ENCODE measurements around the gene RPH3AL. TPM values are rescaled to one million over a fixed set of nuclear protein-coding genes. Genes with fewer than 3 reads are reported as not detected.

RPH3AL gene
- polyA plus RNA-seq, 4 donors: 10.5 to 18.8 (median 12.0) TPM

DNA sequence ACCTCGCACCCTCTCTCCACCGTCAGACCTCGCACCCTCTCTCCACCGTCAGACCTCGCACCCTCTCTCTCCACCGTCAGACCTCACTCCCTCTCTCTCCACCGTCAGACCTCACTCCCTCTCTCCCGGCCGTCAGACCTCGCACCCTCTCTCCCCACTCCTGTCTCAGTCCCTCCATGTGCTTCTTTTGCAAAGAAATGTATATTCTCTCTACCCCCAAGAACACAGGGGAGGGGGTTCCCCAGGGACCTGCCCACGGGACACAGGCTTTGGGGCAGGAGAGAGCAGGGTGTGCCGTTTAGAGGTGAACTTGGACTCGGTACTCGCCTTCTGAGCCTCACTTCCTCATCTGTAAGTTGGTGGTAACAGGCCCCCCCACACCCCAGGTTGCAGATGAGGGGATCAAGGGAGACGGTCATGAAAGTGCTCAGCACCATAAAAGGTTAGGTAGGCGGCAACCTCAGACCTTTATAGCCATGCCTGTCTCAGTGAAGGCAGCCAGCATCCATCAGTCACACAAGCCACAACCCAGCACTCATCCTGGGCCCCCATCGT is 63.7 kb downstream of the RPH3AL start:
- H3K27ac ChIP-seq (ENCODE audit: low read depth in 1 of 3, low read length in 2 of 3): no peak overlapping the region
- 74 to 82% (median 76%) methylated on average over 10 to 14 of the region's 17 CpGs for WGBS, 3 donors
- H3K9me3 ChIP-seq (ENCODE audit: control insufficient read depth in 2 of 2, insufficient read depth in 1 of 2, low read depth in 1 of 2, low read length in 1 of 2): no peaks in the 10 kb centered on the region
- peaks cover 0 to 30% (median 3%) of the 10 kb centered on the region in 3 donors for H3K36me3 ChIP-seq (ENCODE audit: control insufficient read depth in 3 of 3, insufficient read depth in 2 of 3, low read depth in 1 of 3, low read length in 3 of 3)
- DNase-seq: no peak
- H3K4me1 ChIP-seq (ENCODE audit: control insufficient read depth in 3 of 3, insufficient read depth in 2 of 3, low read depth in 1 of 3, low read length in 2 of 3): no peaks in the 10 kb centered on the region
- H3K27me3 ChIP-seq (ENCODE audit: control insufficient read depth in 3 of 3, insufficient read depth in 3 of 3, low read length in 3 of 3): no peaks in the 10 kb centered on the region
- FAIRE-seq: no peak
- no peak overlapping the region for H3K4me3 ChIP-seq (ENCODE audit: low read depth in 1 of 3, low read length in 3 of 3)

DNA sequence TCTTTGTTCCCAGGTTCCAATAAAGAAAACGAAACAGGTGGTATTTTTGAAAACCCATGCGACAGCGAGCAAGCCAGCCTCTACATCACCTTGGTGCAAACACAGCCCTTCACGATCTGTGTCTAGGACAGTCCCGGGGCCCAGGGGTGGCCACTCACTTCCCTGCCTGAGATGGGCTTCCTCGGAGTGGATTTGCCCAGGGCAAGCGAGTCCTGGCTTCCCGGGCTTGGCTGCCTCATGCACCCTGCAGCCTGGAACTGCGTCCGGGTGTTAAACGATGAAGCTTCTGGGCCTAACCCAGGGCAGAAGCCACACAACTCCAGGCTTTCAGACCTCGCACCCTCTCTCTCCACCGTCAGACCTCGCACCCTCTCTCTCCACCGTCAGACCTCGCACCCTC is 66.0 kb downstream of the RPH3AL start:
- DNase-seq (no peak), FAIRE-seq (no peak)
- WGBS, 3 donors: 79 to 90% (median 84%) methylated on average over 12 to 16 of the region's 16 CpGs
- Histone ChIP-seq H3K9me3 (ENCODE audit: control insufficient read depth in 2 of 2, insufficient read depth in 1 of 2, low read depth in 1 of 2, low read length in 1 of 2) (no peaks in the 10 kb centered on the region), H3K4me1 (ENCODE audit: control insufficient read depth in 3 of 3, insufficient read depth in 2 of 3, low read depth in 1 of 3, low read length in 2 of 3) (no peaks in the 10 kb centered on the region), H3K27ac (ENCODE audit: low read depth in 1 of 3, low read length in 2 of 3) (no peak overlapping the region), H3K36me3 (ENCODE audit: control insufficient read depth in 3 of 3, insufficient read depth in 2 of 3, low read depth in 1 of 3, low read length in 3 of 3) (peaks cover 0 to 40% (median 0%) of the 10 kb centered on the region in 3 donors), H3K4me3 (ENCODE audit: low read depth in 1 of 3, low read length in 3 of 3) (no peak overlapping the region), H3K27me3 (ENCODE audit: control insufficient read depth in 3 of 3, insufficient read depth in 3 of 3, low read length in 3 of 3) (no peaks in the 10 kb centered on the region)

DNA sequence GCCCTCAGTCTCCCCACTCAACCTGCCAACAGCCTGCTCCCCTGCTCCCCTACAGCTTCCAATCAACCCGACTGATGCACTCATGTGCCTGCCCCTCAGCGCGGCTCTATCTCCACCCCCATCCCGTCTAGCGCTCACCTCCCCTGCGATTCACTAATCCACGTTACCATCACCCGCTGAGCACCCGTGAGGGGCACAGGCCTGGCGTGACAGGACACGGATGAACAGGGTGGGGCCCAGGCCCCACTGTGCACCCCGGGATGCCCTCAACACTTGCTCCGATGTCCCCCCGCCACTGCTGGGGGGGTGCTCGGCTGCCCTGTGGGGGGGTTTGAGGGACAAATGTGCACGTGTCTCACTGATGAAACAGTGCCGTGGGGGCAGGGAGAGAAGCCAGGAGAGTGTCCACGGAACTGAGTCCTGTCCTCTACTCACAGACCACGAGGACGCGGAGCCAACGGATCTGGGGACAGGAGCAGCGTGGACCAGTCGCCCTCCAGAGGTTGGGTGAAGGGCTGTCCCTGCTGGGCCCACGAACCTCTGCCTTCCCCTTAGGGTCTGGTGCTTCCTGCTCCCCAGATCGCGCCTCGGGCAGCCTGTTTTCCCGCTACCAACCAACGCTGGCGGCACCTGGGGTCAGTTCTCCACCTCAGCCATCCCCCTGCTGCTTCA is 66.7 kb downstream of the RPH3AL start:
- no peak overlapping the region for H3K4me3 ChIP-seq (ENCODE audit: low read depth in 1 of 3, low read length in 3 of 3)
- 87 to 94% (median 93%) methylated on average over 31 of the region's 31 CpGs for WGBS, 3 donors
- FAIRE-seq (no peak), DNase-seq (no peak)
- no peaks in the 10 kb centered on the region for H3K27me3 ChIP-seq (ENCODE audit: control insufficient read depth in 3 of 3, insufficient read depth in 3 of 3, low read length in 3 of 3)
- peaks cover 0 to 44% (median 0%) of the 10 kb centered on the region in 3 donors for H3K36me3 ChIP-seq (ENCODE audit: control insufficient read depth in 3 of 3, insufficient read depth in 2 of 3, low read depth in 1 of 3, low read length in 3 of 3)
- H3K27ac ChIP-seq (ENCODE audit: low read depth in 1 of 3, low read length in 2 of 3): no peak overlapping the region
- no peaks in the 10 kb centered on the region for H3K4me1 ChIP-seq (ENCODE audit: control insufficient read depth in 3 of 3, insufficient read depth in 2 of 3, low read depth in 1 of 3, low read length in 2 of 3)
- no peaks in the 10 kb centered on the region for H3K9me3 ChIP-seq (ENCODE audit: control insufficient read depth in 2 of 2, insufficient read depth in 1 of 2, low read depth in 1 of 2, low read length in 1 of 2)

GRCh38 chr17:284676-285355 is 67.8 kb downstream of the RPH3AL start:
- no peaks in the 10 kb centered on the region for H3K4me1 ChIP-seq (ENCODE audit: control insufficient read depth in 3 of 3, insufficient read depth in 2 of 3, low read depth in 1 of 3, low read length in 2 of 3)
- 91 to 94% (median 92%) methylated on average over 27 to 29 of the region's 29 CpGs for WGBS, 3 donors
- FAIRE-seq (no peak), DNase-seq (no peak)
- H3K9me3 ChIP-seq (ENCODE audit: control insufficient read depth in 2 of 2, insufficient read depth in 1 of 2, low read depth in 1 of 2, low read length in 1 of 2): no peaks in the 10 kb centered on the region
- H3K27ac ChIP-seq (ENCODE audit: low read depth in 1 of 3, low read length in 2 of 3): no peak overlapping the region
- peaks cover 0 to 43% (median 0%) of the 10 kb centered on the region in 3 donors for H3K36me3 ChIP-seq (ENCODE audit: control insufficient read depth in 3 of 3, insufficient read depth in 2 of 3, low read depth in 1 of 3, low read length in 3 of 3)
- no peak overlapping the region for H3K4me3 ChIP-seq (ENCODE audit: low read depth in 1 of 3, low read length in 3 of 3)
- no peaks in the 10 kb centered on the region for H3K27me3 ChIP-seq (ENCODE audit: control insufficient read depth in 3 of 3, insufficient read depth in 3 of 3, low read length in 3 of 3)

GRCh38 chr17:283911-284675 is 68.5 kb downstream of the RPH3AL start:
- H3K4me1 ChIP-seq (ENCODE audit: control insufficient read depth in 3 of 3, insufficient read depth in 2 of 3, low read depth in 1 of 3, low read length in 2 of 3): no peaks in the 10 kb centered on the region
- DNase-seq (no peak), FAIRE-seq (no peak)
- H3K27ac ChIP-seq (ENCODE audit: low read depth in 1 of 3, low read length in 2 of 3): no peak overlapping the region
- 83 to 90% (median 84%) methylated on average over 25 of the region's 25 CpGs for WGBS, 3 donors
- peaks cover 0 to 36% (median 0%) of the 10 kb centered on the region in 3 donors for H3K36me3 ChIP-seq (ENCODE audit: control insufficient read depth in 3 of 3, insufficient read depth in 2 of 3, low read depth in 1 of 3, low read length in 3 of 3)
- H3K4me3 ChIP-seq (ENCODE audit: low read depth in 1 of 3, low read length in 3 of 3): no peak overlapping the region
- H3K9me3 ChIP-seq (ENCODE audit: control insufficient read depth in 2 of 2, insufficient read depth in 1 of 2, low read depth in 1 of 2, low read length in 1 of 2): no peaks in the 10 kb centered on the region
- H3K27me3 ChIP-seq (ENCODE audit: control insufficient read depth in 3 of 3, insufficient read depth in 3 of 3, low read length in 3 of 3): no peaks in the 10 kb centered on the region

- Histone ChIP-seq H3K27ac (ENCODE audit: low read depth in 1 of 3, low read length in 2 of 3) (no peak overlapping the region), H3K4me1 (ENCODE audit: control insufficient read depth in 3 of 3, insufficient read depth in 2 of 3, low read depth in 1 of 3, low read length in 2 of 3) (no peaks in the 10 kb centered on the region), H3K27me3 (ENCODE audit: control insufficient read depth in 3 of 3, insufficient read depth in 3 of 3, low read length in 3 of 3) (no peaks in the 10 kb centered on the region), H3K36me3 (ENCODE audit: control insufficient read depth in 3 of 3, insufficient read depth in 2 of 3, low read depth in 1 of 3, low read length in 3 of 3) (peaks cover 0 to 35% (median 0%) of the 10 kb centered on the region in 3 donors), H3K9me3 (ENCODE audit: control insufficient read depth in 2 of 2, insufficient read depth in 1 of 2, low read depth in 1 of 2, low read length in 1 of 2) (no peaks in the 10 kb centered on the region), H3K4me3 (ENCODE audit: low read depth in 1 of 3, low read length in 3 of 3) (no peak overlapping the region)
- DNase-seq: no peak
- 90 to 93% (median 90%) methylated on average over 28 of the region's 28 CpGs for WGBS, 3 donors
- FAIRE-seq: no peak
Observed at GRCh38 chr17:282912-283882, 69.4 kb downstream of the RPH3AL start.

DNA sequence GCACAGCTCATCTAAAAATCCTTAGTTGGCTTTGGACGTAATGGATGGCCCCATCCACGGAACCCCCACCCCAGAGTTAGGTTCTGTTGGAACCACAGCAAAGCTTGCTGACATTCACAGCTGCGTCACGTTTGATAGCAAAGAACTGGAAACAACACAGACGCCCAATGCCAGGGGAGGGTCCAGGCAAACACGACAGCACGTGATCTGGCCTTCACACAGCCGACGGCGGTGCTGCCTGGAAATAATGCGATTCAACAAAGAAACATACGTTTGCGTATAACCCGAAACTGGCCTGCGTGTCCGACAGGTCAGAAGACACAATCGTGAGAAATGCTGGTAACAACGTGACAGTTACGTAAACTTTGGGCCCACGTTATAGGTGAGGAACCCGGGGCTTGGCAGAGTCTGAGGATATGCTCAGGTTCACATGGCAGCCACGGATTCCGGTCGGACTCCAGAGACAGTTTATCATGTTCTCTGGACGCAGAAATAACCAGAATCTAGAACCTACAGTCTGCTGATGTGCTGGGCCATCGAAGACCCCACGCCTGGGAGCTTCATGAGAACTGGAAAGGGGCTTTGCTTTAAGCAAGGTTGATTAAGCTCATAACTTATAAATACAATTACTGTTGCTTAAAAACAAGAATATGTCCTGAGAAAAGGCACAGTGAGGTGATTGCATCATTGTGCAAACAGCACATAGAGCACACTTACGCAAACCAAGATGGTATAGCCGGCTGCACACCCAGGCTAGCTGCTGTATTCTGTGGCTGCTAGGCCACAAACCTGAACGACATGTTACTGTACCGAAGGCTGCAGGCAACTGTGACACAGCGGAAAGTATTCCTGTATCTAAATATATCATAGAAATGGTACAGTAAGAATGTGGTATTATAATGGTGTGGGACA is 70.4 kb downstream of the RPH3AL start:
- H3K36me3 ChIP-seq (ENCODE audit: control insufficient read depth in 3 of 3, insufficient read depth in 2 of 3, low read depth in 1 of 3, low read length in 3 of 3): peaks cover 0 to 37% (median 0%) of the 10 kb centered on the region in 3 donors
- no peak overlapping the region for H3K27ac ChIP-seq (ENCODE audit: low read depth in 1 of 3, low read length in 2 of 3)
- FAIRE-seq (no peak), DNase-seq (no peak)
- H3K4me1 ChIP-seq (ENCODE audit: control insufficient read depth in 3 of 3, insufficient read depth in 2 of 3, low read depth in 1 of 3, low read length in 2 of 3): no peaks in the 10 kb centered on the region
- no peaks in the 10 kb centered on the region for H3K9me3 ChIP-seq (ENCODE audit: control insufficient read depth in 2 of 2, insufficient read depth in 1 of 2, low read depth in 1 of 2, low read length in 1 of 2)
- WGBS, 3 donors: 85 to 87% (median 85%) methylated on average over 32 of the region's 32 CpGs
- no peaks in the 10 kb centered on the region for H3K27me3 ChIP-seq (ENCODE audit: control insufficient read depth in 3 of 3, insufficient read depth in 3 of 3, low read length in 3 of 3)
- no peak overlapping the region for H3K4me3 ChIP-seq (ENCODE audit: low read depth in 1 of 3, low read length in 3 of 3)
